HEK293 (cell line): ENCODE measurements around the gene ZNF688.

Experiments used
- BCL11A ChIP-seq: fragments of 450-650 bp; formaldehyde crosslinking; IDR thresholded peaks from 2 replicates; pipeline ENCODE4 v1.5.1; 2016; ENCODE audit warnings: low read depth, missing biosample characterization, missing genetic modification characterization
- EGR2 ChIP-seq: fragments of 450-650 bp; formaldehyde crosslinking; IDR thresholded peaks from 2 replicates; pipeline ENCODE4 v1.5.1; 2016; ENCODE audit warnings: low read depth, missing biosample characterization, missing genetic modification characterization
- HOXC10 ChIP-seq: sonication (generic); formaldehyde crosslinking; IDR thresholded peaks from 2 replicates; pipeline ENCODE4 v1.8.1; 2023; ENCODE audit warnings: mild to moderate bottlenecking, missing genetic modification reagents
- KLF10 ChIP-seq: fragments of 450-650 bp; IDR thresholded peaks from 2 replicates; pipeline ENCODE4 v1.5.1; 2018; ENCODE audit warnings: missing biosample characterization, mild to moderate bottlenecking, missing genetic modification characterization
- MZF1 ChIP-seq: fragments of 450-650 bp; formaldehyde crosslinking; IDR thresholded peaks from 2 replicates; pipeline ENCODE4 v1.5.1; 2017; ENCODE audit warnings: missing biosample characterization, missing genetic modification characterization, borderline replicate concordance
- SALL2 ChIP-seq: fragments of 450-650 bp; formaldehyde crosslinking; IDR thresholded peaks from 2 replicates; pipeline ENCODE4 v1.5.0; 2017; ENCODE audit warnings: missing biosample characterization, mild to moderate bottlenecking, missing genetic modification characterization, borderline replicate concordance
- WT1 ChIP-seq: fragments of 450-650 bp; formaldehyde crosslinking; IDR thresholded peaks from 2 replicates; pipeline ENCODE4 v1.5.1; 2016; ENCODE audit warnings: missing biosample characterization, missing genetic modification characterization
- ZBTB20 ChIP-seq: fragments of 450-650 bp; formaldehyde crosslinking; IDR thresholded peaks from 2 replicates; pipeline ENCODE4 v1.5.1; 2016; ENCODE audit warnings: missing biosample characterization, missing genetic modification characterization
- ZBTB21 ChIP-seq: fragments of 450-650 bp; formaldehyde crosslinking; IDR thresholded peaks from 2 replicates; pipeline ENCODE4 v1.5.1; 2017; ENCODE audit warnings: missing biosample characterization, missing genetic modification characterization
- ZBTB48 ChIP-seq: fragments of 450-650 bp; formaldehyde crosslinking; IDR thresholded peaks from 2 replicates; pipeline ENCODE4 v1.5.1; 2016; ENCODE audit warnings: missing biosample characterization, missing genetic modification characterization
- ZFP69B ChIP-seq: fragments of 450-650 bp; formaldehyde crosslinking; IDR thresholded peaks from 2 replicates; pipeline ENCODE4 v1.5.1; 2016; ENCODE audit warnings: missing biosample characterization, missing genetic modification characterization
- ZNF121 ChIP-seq: fragments of 450-650 bp; formaldehyde crosslinking; IDR thresholded peaks from 2 replicates; pipeline ENCODE4 v1.5.1; 2016; ENCODE audit warnings: missing biosample characterization, missing genetic modification characterization
- ZNF138 ChIP-seq: fragments of 450-650 bp; formaldehyde crosslinking; IDR thresholded peaks from 2 replicates; pipeline ENCODE4 v1.5.1; 2016; ENCODE audit warnings: missing biosample characterization, missing genetic modification characterization, borderline replicate concordance
- ZNF214 ChIP-seq: fragments of 450-650 bp; formaldehyde crosslinking; IDR thresholded peaks from 2 replicates; pipeline ENCODE4 v1.5.1; 2017; ENCODE audit warnings: missing biosample characterization, mild to moderate bottlenecking, missing genetic modification characterization, borderline replicate concordance
- ZNF223 ChIP-seq: fragments of 450-650 bp; formaldehyde crosslinking; IDR thresholded peaks from 2 replicates; pipeline ENCODE4 v1.5.1; 2016; ENCODE audit warnings: missing biosample characterization, missing genetic modification characterization
- ZNF292 ChIP-seq: fragments of 450-650 bp; formaldehyde crosslinking; IDR thresholded peaks from 2 replicates; pipeline ENCODE4 v1.5.1; 2016; ENCODE audit warnings: low read depth, missing biosample characterization, missing genetic modification characterization, borderline replicate concordance
- ZNF423 ChIP-seq: fragments of 450-650 bp; formaldehyde crosslinking; IDR thresholded peaks from 2 replicates; pipeline ENCODE4 v1.5.1; 2016; ENCODE audit warnings: missing biosample characterization, missing genetic modification characterization
- ZNF473 ChIP-seq: fragments of 450-650 bp; formaldehyde crosslinking; IDR thresholded peaks from 2 replicates; pipeline ENCODE4 v1.5.1; 2017; ENCODE audit warnings: missing biosample characterization, missing genetic modification characterization
- ZNF514 ChIP-seq: fragments of 450-650 bp; formaldehyde crosslinking; IDR thresholded peaks from 2 replicates; pipeline ENCODE4 v1.5.1; 2016; ENCODE audit warnings: missing biosample characterization, missing genetic modification characterization
- ZNF555 ChIP-seq: fragments of 450-650 bp; formaldehyde crosslinking; conservative IDR thresholded peaks from 2 replicates; pipeline ENCODE4 v1.5.1; 2017; ENCODE audit warnings: missing biosample characterization, mild to moderate bottlenecking, missing genetic modification characterization, inconsistent platforms
- ZNF600 ChIP-seq: fragments of 450-650 bp; formaldehyde crosslinking; IDR thresholded peaks from 2 replicates; pipeline ENCODE4 v1.5.1; 2016; ENCODE audit warnings: missing biosample characterization, missing genetic modification characterization
- ZNF660 ChIP-seq: fragments of 450-650 bp; IDR thresholded peaks from 2 replicates; pipeline ENCODE4 v1.5.1; 2018; ENCODE audit warnings: missing biosample characterization, mild to moderate bottlenecking, missing genetic modification characterization
- ZNF664 ChIP-seq: fragments of 450-650 bp; formaldehyde crosslinking; IDR thresholded peaks from 2 replicates; pipeline ENCODE4 v1.5.1; 2016; ENCODE audit warnings: missing biosample characterization, missing genetic modification characterization
- ZNF701 ChIP-seq: fragments of 450-650 bp; formaldehyde crosslinking; IDR thresholded peaks from 2 replicates; pipeline ENCODE4 v1.5.1; 2016; ENCODE audit warnings: missing biosample characterization, missing genetic modification characterization
- ZNF76 ChIP-seq: fragments of 450-650 bp; formaldehyde crosslinking; IDR thresholded peaks from 2 replicates; pipeline ENCODE4; 2016; ENCODE audit warnings: low read depth, missing biosample characterization, missing genetic modification characterization, borderline replicate concordance
- ZNF777 ChIP-seq: fragments of 450-650 bp; formaldehyde crosslinking; IDR thresholded peaks from 2 replicates; pipeline ENCODE4 v1.5.1; 2017; ENCODE audit warnings: missing biosample characterization, missing genetic modification characterization, borderline replicate concordance
- ZNF791 ChIP-seq: fragments of 450-650 bp; formaldehyde crosslinking; IDR thresholded peaks from 2 replicates; pipeline ENCODE4 v1.5.1; 2016; ENCODE audit warnings: missing biosample characterization, missing genetic modification characterization
- ZNF837 ChIP-seq: fragments of 450-650 bp; formaldehyde crosslinking; IDR thresholded peaks from 2 replicates; pipeline ENCODE4 v1.5.1; 2016; ENCODE audit warnings: missing biosample characterization, missing genetic modification characterization
- ZSCAN23 ChIP-seq: fragments of 450-650 bp; formaldehyde crosslinking; IDR thresholded peaks from 2 replicates; pipeline ENCODE4 v1.5.1; 2016; ENCODE audit warnings: missing biosample characterization, missing genetic modification characterization
- ZSCAN30 ChIP-seq: fragments of 450-650 bp; IDR thresholded peaks from 2 replicates; pipeline ENCODE4 v1.5.1; 2018; ENCODE audit warnings: missing biosample characterization, mild to moderate bottlenecking, missing genetic modification characterization, moderate library complexity
- ZXDB ChIP-seq: fragments of 450-650 bp; formaldehyde crosslinking; IDR thresholded peaks from 2 replicates; pipeline ENCODE4 v1.5.1; 2016; ENCODE audit warnings: missing biosample characterization, missing genetic modification characterization
- TF ChIP-seq, protein P1 (sequence below): fragments of 450-650 bp; formaldehyde crosslinking; IDR thresholded peaks from 2 replicates; pipeline ENCODE4 v1.5.1; 2016; ENCODE audit warnings: missing biosample characterization, missing genetic modification characterization
- TF ChIP-seq, protein P2 (sequence below): fragments of 450-650 bp; formaldehyde crosslinking; IDR thresholded peaks from 2 replicates; pipeline ENCODE4 v1.5.1; 2017; ENCODE audit warnings: missing biosample characterization, missing genetic modification characterization
- TF ChIP-seq, protein P3 (sequence below): fragments of 450-650 bp; formaldehyde crosslinking; IDR thresholded peaks from 2 replicates; pipeline ENCODE4 v1.5.1; 2016; ENCODE audit warnings: missing biosample characterization, missing genetic modification characterization
- TF ChIP-seq, protein P4 (sequence below): fragments of 450-650 bp; formaldehyde crosslinking; IDR thresholded peaks from 2 replicates; pipeline ENCODE4 v1.5.1; 2017; ENCODE audit warnings: missing biosample characterization, missing genetic modification characterization

Gene ZNF688

DNA sequence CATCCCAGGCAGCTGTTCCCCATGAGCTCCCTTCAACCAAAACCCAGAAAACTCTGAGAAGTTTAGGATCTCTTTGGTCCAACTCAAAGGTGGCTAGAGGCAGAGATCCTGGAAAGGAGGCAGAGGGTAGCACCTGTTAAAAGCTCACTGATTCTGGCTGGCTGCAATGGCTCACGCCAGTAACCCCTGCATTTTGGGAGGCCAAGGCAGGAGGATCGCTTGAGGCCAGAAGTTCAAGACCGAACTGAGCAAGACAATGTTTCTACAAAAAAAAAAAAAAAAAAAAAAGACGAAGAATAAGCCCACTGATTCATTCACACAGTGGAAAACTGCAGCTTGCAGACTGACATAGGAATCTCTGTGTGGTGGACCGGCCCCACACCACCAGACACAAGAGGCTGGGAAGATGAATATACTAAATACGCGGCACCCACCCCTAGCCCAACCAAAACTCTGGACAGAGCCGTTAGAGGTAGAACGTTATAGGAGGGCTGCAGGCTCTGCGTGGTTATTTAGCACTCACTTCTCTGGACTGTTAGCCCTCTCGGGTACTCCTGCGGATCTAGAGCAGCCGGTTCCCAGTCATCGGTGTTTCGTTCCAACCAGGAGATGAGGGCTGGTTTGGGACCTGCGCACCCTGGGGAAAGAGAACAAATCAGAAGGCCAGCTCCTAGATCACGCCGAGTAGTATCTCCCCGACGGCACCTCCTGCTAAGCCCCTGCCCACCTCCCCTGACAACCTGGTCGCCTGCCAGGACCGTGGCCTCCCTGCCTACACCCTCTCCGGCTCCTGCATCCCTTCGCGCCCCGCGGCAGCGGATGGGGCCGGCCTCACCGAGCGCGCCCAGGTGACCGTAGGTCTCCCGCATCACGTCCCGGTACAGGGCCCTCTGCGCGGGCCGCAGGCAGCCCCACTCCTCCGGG lies 37.8 kb upstream of the ZNF688 start (continued):
- TF ChIP-seq MZF1 (tag by site-specific recombination) (no peak), ZSCAN23 (no peak), ZSCAN30 (tag by site-specific recombination) (no peak), ZNF423 (tag by site-specific recombination) (no peak), ZNF777 (tag by site-specific recombination) (peak; percentile 97; the same call in 1 of the 2 replicates), ZNF223 (tag by site-specific recombination) (0 out of 2 replicates have a peak, but pooled peaks have one; percentile 62), ZNF214 (tag by site-specific recombination) (no peak), ZFP69B (tag by site-specific recombination) (no peak), EGR2 (tag by site-specific recombination) (no peak; the same call in 1 of the 2 replicates), ZBTB20 (tag by site-specific recombination) (peak; percentile 91; the same call in 1 of the 2 replicates), ZNF138 (no peak), ZNF514 (no peak), ZNF701 (tag by site-specific recombination) (no peak), HOXC10 (CRISPR knock-in tag) (no peak), KLF10 (tag by site-specific recombination) (no peak), ZNF292 (tag by site-specific recombination) (no peak), ZNF121 (no peak), ZNF664 (tag by site-specific recombination) (no peak), ZNF600 (tag by site-specific recombination) (peak; percentile 74), SALL2 (no peak), ZNF76 (peak; percentile 92), ZBTB21 (no peak), ZNF555 (tag by site-specific recombination) (no peak), ZNF837 (0 out of 2 replicates have a peak, but pooled peaks have one; percentile 9), BCL11A (tag by site-specific recombination) (no peak), WT1 (tag by site-specific recombination) (0 out of 2 replicates have a peak, but pooled peaks have one; percentile 14), ZNF791 (tag by site-specific recombination) (no peak), ZNF473 (tag by site-specific recombination) (no peak), ZXDB (no peak; the same call in 1 of the 2 replicates), ZNF660 (tag by site-specific recombination) (no peak), ZBTB48 (no peak; the same call in 1 of the 2 replicates)
- TF ChIP-seq, protein P1, sequence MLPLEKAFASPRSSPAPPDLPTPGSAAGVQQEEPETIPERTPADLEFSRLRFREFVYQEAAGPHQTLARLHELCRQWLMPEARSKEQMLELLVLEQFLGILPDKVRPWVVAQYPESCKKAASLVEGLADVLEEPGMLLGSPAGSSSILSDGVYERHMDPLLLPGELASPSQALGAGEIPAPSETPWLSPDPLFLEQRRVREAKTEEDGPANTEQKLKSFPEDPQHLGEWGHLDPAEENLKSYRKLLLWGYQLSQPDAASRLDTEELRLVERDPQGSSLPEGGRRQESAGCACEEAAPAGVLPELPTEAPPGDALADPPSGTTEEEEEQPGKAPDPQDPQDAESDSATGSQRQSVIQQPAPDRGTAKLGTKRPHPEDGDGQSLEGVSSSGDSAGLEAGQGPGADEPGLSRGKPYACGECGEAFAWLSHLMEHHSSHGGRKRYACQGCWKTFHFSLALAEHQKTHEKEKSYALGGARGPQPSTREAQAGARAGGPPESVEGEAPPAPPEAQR (tag by site-specific recombination) = 0 out of 2 replicates have a peak, but pooled peaks have one; percentile 11
- TF ChIP-seq, protein P2, sequence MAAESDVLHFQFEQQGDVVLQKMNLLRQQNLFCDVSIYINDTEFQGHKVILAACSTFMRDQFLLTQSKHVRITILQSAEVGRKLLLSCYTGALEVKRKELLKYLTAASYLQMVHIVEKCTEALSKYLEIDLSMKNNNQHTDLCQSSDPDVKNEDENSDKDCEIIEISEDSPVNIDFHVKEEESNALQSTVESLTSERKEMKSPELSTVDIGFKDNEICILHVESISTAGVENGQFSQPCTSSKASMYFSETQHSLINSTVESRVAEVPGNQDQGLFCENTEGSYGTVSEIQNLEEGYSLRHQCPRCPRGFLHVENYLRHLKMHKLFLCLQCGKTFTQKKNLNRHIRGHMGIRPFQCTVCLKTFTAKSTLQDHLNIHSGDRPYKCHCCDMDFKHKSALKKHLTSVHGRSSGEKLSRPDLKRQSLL (tag by site-specific recombination) = peak; percentile 50; the same call in 1 of the 2 replicates
- TF ChIP-seq, protein P3, sequence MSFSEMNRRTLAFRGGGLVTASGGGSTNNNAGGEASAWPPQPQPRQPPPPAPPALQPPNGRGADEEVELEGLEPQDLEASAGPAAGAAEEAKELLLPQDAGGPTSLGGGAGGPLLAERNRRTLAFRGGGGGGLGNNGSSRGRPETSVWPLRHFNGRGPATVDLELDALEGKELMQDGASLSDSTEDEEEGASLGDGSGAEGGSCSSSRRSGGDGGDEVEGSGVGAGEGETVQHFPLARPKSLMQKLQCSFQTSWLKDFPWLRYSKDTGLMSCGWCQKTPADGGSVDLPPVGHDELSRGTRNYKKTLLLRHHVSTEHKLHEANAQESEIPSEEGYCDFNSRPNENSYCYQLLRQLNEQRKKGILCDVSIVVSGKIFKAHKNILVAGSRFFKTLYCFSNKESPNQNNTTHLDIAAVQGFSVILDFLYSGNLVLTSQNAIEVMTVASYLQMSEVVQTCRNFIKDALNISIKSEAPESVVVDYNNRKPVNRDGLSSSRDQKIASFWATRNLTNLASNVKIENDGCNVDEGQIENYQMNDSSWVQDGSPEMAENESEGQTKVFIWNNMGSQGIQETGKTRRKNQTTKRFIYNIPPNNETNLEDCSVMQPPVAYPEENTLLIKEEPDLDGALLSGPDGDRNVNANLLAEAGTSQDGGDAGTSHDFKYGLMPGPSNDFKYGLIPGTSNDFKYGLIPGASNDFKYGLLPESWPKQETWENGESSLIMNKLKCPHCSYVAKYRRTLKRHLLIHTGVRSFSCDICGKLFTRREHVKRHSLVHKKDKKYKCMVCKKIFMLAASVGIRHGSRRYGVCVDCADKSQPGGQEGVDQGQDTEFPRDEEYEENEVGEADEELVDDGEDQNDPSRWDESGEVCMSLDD (tag by site-specific recombination) = no peak
- TF ChIP-seq, protein P4, sequence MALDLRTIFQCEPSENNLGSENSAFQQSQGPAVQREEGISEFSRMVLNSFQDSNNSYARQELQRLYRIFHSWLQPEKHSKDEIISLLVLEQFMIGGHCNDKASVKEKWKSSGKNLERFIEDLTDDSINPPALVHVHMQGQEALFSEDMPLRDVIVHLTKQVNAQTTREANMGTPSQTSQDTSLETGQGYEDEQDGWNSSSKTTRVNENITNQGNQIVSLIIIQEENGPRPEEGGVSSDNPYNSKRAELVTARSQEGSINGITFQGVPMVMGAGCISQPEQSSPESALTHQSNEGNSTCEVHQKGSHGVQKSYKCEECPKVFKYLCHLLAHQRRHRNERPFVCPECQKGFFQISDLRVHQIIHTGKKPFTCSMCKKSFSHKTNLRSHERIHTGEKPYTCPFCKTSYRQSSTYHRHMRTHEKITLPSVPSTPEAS = no peak
